Measurements from ENCODE around the gene PPP1R2C.

PPP1R2C gene

DNA sequence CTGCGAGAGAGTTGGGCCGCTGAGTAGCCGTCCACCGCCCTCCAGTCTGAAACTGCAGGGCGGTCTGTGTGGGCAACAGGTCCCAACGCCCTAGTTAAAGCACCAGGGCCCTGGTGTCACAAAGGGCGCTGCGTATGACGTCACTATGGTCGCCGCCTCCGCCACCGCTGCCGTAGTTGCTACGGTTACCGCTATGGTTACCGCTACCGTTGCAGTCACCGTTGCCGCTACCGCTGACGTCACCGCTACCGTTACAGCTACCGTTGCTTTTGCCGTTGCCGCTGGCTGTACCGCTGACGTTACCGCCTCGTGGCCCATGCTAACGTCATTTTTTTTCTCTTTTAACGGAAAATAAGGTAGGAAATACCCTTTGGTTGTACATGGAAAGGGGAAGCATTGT, at the start of gene PPP1R2C:
Gene PPP1R2C (minus strand): TSS at position 68 of the 400 bp plus-strand sequence. CDS start 84 bp downstream, outside the sequence.
- no peak for DNase-seq (ENCODE audit: low read depth)

GRCh38 chrX:42825201-42825600, 47.2 kb upstream of the PPP1R2C start:
- DNase-seq (ENCODE audit: low read depth): no peak

- DNase-seq (ENCODE audit: low read depth): no peak
These were observed 46.6 kb upstream of the PPP1R2C start for GRCh38 chrX:42824541-42824940.

GRCh38 chrX:42823443-42823842, 45.5 kb upstream of the PPP1R2C start:
- no peak for DNase-seq (ENCODE audit: low read depth)

DNA sequence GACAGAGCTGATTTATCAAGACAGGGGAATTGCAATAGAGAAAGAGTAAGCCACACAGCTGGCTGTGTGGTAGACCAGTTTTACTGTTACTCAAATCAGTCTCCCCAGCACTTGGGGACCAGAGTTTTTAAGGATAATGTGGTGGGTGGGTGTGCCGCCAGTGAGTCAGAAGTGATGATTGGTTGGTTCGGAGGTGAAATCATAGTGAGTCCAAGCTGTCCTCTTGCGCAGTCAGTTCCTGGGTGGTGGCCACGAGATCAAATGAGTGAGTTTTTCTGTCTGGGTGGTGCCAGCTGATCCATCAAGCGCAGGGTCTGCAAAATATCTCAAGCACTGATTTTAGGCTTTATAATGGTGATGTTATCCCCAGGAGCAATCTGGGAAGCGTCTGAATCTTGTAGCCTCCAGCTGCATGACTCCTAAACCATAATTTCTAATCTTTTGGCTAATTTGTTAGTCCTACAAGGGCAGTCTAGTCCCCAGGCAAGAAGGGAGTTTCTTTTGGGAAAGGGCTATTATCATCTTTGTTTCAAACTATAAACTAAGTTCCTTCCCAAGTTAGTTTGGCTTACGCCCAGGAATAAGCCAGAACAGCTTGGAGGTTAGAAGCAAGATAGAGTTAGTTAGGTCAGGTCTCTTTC, 44.0 kb upstream of the PPP1R2C start:
- DNase-seq (ENCODE audit: low read depth): no peak

DNA sequence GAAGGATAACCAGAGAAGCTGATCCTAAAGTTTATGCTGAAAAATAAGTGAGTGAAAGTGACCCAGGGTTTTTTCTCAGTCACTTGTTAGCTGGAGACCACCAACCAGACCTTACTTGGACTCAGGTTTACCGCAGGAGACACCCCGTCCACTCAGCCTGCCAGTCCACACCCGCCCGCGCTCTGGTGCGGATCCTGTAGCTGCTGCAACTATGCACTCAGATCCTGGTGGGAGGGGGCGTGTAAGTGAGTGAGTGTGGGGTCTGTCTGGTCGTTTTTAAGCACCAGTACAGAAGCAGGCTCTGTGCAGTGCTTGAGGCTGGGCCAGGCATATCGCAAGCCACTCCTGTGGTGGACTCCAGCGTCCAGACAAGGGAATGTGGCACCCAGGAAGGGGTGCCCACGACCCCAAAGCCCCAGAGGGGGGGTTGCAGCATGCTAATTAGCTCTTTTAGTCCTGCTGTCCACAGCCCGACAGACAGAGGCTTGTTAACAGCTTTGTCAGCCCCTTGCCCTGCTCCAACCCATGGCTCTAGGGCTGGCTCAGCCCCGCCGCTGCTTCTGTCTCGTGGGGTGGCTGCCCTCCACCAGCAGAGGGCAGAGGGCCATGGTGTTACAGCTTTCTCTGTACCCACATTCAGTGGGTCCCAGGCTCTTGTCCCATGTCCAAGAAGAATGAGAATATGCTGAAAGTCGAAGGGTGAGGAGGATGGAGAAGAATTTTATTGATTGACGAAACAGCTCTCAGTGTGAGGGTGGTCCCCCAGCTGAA, 40.4 kb upstream of the PPP1R2C start:
- DNase-seq (ENCODE audit: low read depth): no peak

DNA sequence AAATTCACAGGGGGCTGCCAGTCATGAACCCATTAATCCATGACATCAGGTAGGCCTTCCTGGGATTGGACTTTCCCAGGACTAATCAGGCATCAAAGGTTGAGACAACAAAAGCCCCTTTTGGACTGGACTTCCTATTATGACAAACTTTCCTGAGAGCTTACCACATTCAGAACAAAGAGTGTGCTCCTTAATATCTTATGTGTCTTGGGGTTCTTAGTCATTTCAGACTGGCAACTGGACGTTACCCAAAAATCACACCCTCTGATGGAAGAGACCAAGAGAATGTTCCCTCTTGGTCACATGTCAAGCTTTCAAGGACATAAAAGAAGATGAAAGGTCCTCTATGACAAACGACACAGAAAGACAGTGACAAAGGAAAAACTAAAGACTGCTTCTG, 31.6 kb upstream of the PPP1R2C start:
- no peak for DNase-seq (ENCODE audit: low read depth)

DNA sequence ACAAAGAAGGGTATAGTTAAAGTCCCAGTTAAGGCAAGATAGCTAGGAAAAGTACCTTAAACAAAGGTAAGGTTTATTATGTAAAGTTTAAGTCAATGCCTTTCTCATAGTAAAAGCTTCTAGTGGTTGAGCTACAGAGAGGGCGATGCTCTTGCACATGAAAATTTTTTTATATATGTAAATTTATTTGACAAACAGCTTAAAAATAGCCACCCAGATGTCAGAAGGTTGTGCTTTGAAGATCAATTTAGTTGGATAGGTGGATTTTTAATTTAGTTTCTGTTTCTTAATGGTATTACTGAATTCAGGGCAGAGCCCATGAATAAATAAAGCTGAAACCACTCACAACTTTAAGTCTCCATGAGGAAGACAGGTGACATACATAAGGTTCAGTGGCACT, 29.4 kb upstream of the PPP1R2C start:
- no peak for DNase-seq (ENCODE audit: low read depth)

- no peak for DNase-seq (ENCODE audit: low read depth)
These were observed 26.6 kb upstream of the PPP1R2C start for GRCh38 chrX:42804524-42804923.

- no peak for DNase-seq (ENCODE audit: low read depth)
These were observed 25.4 kb upstream of the PPP1R2C start for GRCh38 chrX:42803320-42803719.

DNA sequence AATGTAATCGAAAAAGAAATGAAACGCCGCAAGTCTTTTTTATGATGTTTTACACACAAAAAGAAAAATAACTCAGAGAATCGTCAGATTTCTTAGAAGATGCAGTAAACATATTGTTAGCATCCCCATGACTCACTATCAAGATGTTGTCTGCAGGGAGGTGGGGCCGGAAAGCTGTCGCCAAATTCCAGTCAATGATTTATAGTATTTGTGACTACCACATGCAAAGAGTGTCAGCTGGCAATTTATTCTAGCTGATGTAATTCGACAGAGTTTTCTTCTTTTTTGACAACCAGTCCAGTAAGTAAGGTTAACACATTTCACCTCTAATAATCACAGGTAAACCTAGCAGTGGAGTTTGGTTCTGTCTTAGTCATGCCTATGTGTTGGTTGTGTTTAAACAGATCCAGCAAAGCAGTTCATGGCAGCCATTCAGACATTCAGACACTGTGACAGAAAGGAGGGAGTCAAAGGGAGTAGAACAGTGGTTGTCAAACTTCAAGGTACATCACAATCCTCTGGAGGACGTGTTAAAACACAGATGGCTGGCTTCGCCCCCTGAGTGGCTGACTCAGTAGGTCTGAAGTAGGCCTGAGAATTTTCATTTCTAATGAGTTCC, 19.8 kb upstream of the PPP1R2C start:
- DNase-seq (ENCODE audit: low read depth): no peak

- no peak for DNase-seq (ENCODE audit: low read depth)
These were observed 5.5 kb upstream of the PPP1R2C start for GRCh38 chrX:42783451-42783850.

- DNase-seq (ENCODE audit: low read depth): no peak
These were observed 1.8 kb downstream of the PPP1R2C start for GRCh38 chrX:42776195-42776594.

DNA sequence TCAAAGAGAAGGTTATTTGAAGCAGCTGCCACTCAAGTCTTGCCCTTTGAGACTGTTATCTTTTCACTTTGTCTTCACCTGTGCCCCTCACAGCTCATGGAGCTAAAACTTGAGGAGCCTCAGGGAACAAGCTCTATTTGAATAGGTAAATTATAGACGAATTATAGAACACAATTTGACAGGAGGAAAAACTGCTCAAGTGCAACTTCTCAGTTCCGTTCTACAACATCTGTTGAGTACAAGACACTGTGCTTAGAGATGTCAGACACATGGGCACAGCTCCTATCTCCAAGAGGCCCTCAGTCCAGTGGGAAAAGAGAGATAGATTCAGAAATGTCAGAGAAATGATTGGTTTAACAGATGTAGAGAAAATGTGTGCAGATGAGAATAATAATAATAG, 5.1 kb downstream of the PPP1R2C start:
- DNase-seq (ENCODE audit: low read depth): no peak

GRCh38 chrX:42771506-42772335, 6.2 kb downstream of the PPP1R2C start:
- no peak for DNase-seq (ENCODE audit: low read depth)

GRCh38 chrX:42770566-42770965, 7.4 kb downstream of the PPP1R2C start:
- no peak for DNase-seq (ENCODE audit: low read depth)

DNA sequence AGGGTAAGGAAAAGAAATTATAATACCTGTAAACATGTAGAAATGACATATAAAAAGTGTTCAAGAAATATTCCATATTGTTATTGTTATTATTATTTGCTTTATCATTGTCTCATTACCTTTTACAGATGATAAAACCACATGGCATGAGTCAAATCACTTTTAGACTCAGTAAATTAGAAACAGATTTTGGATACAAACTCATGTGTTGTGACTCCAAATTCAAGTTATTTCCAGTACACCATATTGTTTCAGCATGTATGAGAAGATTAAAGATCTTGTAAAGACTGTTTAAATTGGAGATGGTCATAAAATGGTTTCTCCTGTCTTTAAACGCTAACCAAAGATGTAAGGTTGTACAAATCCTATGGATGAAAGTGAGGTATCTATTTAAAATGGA, 18.1 kb downstream of the PPP1R2C start:
- DNase-seq (ENCODE audit: low read depth): no peak

DNA sequence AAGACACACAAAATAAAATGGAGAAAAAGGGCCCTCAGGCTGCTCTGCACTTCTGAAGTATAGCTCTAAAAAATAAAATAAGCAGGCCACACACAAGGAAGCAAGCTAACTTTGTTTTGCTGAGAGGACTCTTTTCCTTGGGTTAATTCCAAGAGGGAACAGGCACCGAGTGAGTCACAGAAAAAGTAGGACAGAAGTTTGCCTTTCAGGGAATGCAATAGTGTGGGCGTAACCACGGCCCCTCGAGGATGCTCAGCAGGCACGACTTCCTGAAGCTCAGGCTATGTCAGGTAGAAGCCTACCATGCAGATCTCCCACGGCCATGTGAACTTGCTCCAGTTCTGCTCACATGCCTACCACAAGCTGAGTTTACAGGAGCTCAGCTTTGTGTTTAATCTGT, 22.1 kb downstream of the PPP1R2C start:
- no peak for DNase-seq (ENCODE audit: low read depth)

DNA sequence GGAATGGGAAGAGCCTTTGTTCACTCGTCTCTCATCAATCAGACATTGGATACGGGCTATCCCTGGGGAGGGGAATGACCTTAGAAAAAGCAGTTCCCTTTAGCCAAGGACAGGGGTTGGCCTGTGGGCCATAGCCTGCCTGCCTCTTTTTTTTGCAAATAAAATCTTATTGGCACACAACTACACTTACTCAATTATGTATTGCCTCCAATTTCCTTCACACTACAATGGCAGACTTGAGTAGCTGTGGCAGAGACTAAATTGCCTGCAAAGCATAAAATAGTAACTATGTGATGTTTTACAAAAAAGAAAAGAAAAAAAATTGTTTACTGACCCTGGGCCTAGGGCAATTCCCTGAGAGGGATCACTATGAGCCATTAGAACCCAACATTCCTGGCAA, 23.4 kb downstream of the PPP1R2C start:
- DNase-seq (ENCODE audit: low read depth): no peak

- DNase-seq (ENCODE audit: low read depth): no peak
These were observed 23.8 kb downstream of the PPP1R2C start for GRCh38 chrX:42754115-42754514.

GRCh38 chrX:42752730-42753129, 25.2 kb downstream of the PPP1R2C start:
- no peak for DNase-seq (ENCODE audit: low read depth)

DNA sequence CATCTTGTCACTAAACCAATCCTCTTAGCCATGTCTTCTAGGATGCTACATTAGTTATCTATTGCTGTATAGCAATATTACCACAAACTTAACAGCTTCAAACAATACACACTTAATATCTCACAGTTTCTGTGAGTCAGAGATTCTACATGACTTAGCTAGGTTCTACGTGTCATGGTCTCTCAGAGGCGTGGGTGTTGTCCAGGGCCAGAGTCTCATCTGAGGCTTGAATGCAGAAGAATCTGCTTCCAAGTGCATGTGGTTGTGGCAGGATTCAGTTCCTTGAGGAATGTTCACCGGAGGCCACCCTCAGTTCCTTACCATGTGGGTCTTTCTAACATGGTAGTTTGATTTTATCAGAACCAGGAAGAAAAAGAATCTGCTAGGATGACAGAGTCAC, 26.4 kb downstream of the PPP1R2C start:
- no peak for DNase-seq (ENCODE audit: low read depth)

All from non-pigmented ciliary epithelial cell (primary cell).